IPS-15b (cell line): ENCODE measurements around the gene ACTL10.

ENCODE experiments used
- H3K27me3 ChIP-seq: one replicate; pipeline ENCODE4 v1.6.1; 2013; ENCODE audit warnings: low read length; ENCODE audit not compliant: control insufficient read depth, insufficient read depth
- H3K36me3 ChIP-seq: one replicate; pipeline ENCODE4 v1.6.1; 2013; ENCODE audit warnings: low read length; ENCODE audit not compliant: control insufficient read depth, insufficient read depth
- H3K4me1 ChIP-seq: one replicate; pipeline ENCODE4 v1.6.1; 2013; ENCODE audit warnings: mild to moderate bottlenecking, low read length; ENCODE audit not compliant: control insufficient read depth, insufficient read depth
- H3K4me3 ChIP-seq: one replicate; pipeline ENCODE4 v1.5.1; 2013; ENCODE audit warnings: low read depth, low read length
- H3K9ac ChIP-seq: one replicate; pipeline ENCODE4 v1.6.1; 2013; ENCODE audit warnings: low read depth, mild to moderate bottlenecking, low read length
- H3K9me3 ChIP-seq: one replicate; pipeline ENCODE4 v1.6.1; 2013; ENCODE audit warnings: mild to moderate bottlenecking, low read length; ENCODE audit not compliant: control insufficient read depth, insufficient read depth

ACTL10 gene

GRCh38 chr20:33658929-33659328, 7.8 kb upstream of the ACTL10 start:
- peaks cover 11% of the 10 kb centered on the region for H3K36me3 ChIP-seq
- no peaks in the 10 kb centered on the region for H3K9me3 ChIP-seq
- H3K4me3 ChIP-seq, result no peak overlapping the region
- H3K27me3 ChIP-seq, result no peaks in the 10 kb centered on the region
- H3K9ac ChIP-seq, result no peak overlapping the region
- peaks cover 3% of the 10 kb centered on the region for H3K4me1 ChIP-seq

- Histone ChIP-seq H3K9me3 (no peaks in the 10 kb centered on the region), H3K9ac (no peak overlapping the region), H3K4me3 (no peak overlapping the region), H3K27me3 (no peaks in the 10 kb centered on the region), H3K4me1 (peaks cover 3% of the 10 kb centered on the region), H3K36me3 (peaks cover 11% of the 10 kb centered on the region)
These were observed 7.3 kb upstream of the ACTL10 start for GRCh38 chr20:33659341-33660034.

- Histone ChIP-seq H3K36me3 (peaks cover 11% of the 10 kb centered on the region), H3K4me1 (peaks cover 3% of the 10 kb centered on the region), H3K27me3 (no peaks in the 10 kb centered on the region), H3K9me3 (no peaks in the 10 kb centered on the region), H3K4me3 (no peak overlapping the region), H3K9ac (no peak overlapping the region)
These were observed 6.6 kb upstream of the ACTL10 start for GRCh38 chr20:33660035-33660684.

GRCh38 chr20:33660685-33661058, 6.1 kb upstream of the ACTL10 start:
- H3K36me3 ChIP-seq, result peaks cover 11% of the 10 kb centered on the region
- H3K9me3 ChIP-seq, result no peaks in the 10 kb centered on the region
- H3K4me1 ChIP-seq, result peaks cover 3% of the 10 kb centered on the region
- H3K9ac ChIP-seq, result no peak overlapping the region
- H3K27me3 ChIP-seq, result no peaks in the 10 kb centered on the region
- no peak overlapping the region for H3K4me3 ChIP-seq

GRCh38 chr20:33662172-33662571, 4.6 kb upstream of the ACTL10 start, which contains the start of gene C20orf144:
Gene C20orf144 (plus strand): TSS chr20:33662327. CDS start chr20:33662346, 19 bp downstream.
- peaks cover 11% of the 10 kb centered on the region for H3K36me3 ChIP-seq

GRCh38 chr20:33663161-33664084, 3.3 kb upstream of the ACTL10 start:
- peaks cover 9% of the 10 kb centered on the region for H3K36me3 ChIP-seq
- H3K4me1 ChIP-seq, result peaks cover 6% of the 10 kb centered on the region

More at GRCh38 chr20:33662172-33662571, 4.6 kb upstream of the ACTL10 start, which contains the start of gene C20orf144:
- Histone ChIP-seq H3K9ac (peak within 1 kb of the TSS; percentile 83), H3K27me3 (no peaks in the 10 kb centered on the region), H3K4me3 (peak within 1 kb of the TSS; percentile 94), H3K9me3 (no peaks in the 10 kb centered on the region), H3K4me1 (peaks cover 6% of the 10 kb centered on the region)

GRCh38 chr20:33664085-33664761, 2.5 kb upstream of the ACTL10 start:
- Histone ChIP-seq H3K27me3 (no peaks in the 10 kb centered on the region), H3K4me1 (peaks cover 6% of the 10 kb centered on the region), H3K36me3 (peaks cover 6% of the 10 kb centered on the region), H3K9ac (peak overlapping the region; percentile 57), H3K4me3 (peak overlapping the region; percentile 94), H3K9me3 (no peaks in the 10 kb centered on the region)

More at GRCh38 chr20:33663161-33664084, 3.3 kb upstream of the ACTL10 start:
- Histone ChIP-seq H3K27me3 (no peaks in the 10 kb centered on the region), H3K9me3 (no peaks in the 10 kb centered on the region), H3K4me3 (peak overlapping the region; percentile 94), H3K9ac (peak overlapping the region; percentile 83)

- no peak overlapping the region for H3K9ac ChIP-seq
- no peaks in the 10 kb centered on the region for H3K27me3 ChIP-seq
- H3K4me1 ChIP-seq, result peaks cover 6% of the 10 kb centered on the region
- H3K36me3 ChIP-seq, result peaks cover 5% of the 10 kb centered on the region
- H3K4me3 ChIP-seq, result no peak overlapping the region
- no peaks in the 10 kb centered on the region for H3K9me3 ChIP-seq
These were observed 2.0 kb upstream of the ACTL10 start for GRCh38 chr20:33664762-33665144.

- peaks cover 9% of the 10 kb centered on the region for H3K36me3 ChIP-seq
- H3K4me3 ChIP-seq, result peak overlapping the region; percentile 79
- H3K9ac ChIP-seq, result peak overlapping the region; percentile 60
- no peaks in the 10 kb centered on the region for H3K27me3 ChIP-seq
- no peaks in the 10 kb centered on the region for H3K9me3 ChIP-seq
- H3K4me1 ChIP-seq, result peaks cover 6% of the 10 kb centered on the region
These were observed 517 bp downstream of the ACTL10 start for GRCh38 chr20:33667245-33667675.

GRCh38 chr20:33667676-33668465, 1.1 kb downstream of the ACTL10 start:
- peaks cover 4% of the 10 kb centered on the region for H3K4me1 ChIP-seq
- H3K4me3 ChIP-seq, result peak overlapping the region; percentile 79
- peaks cover 9% of the 10 kb centered on the region for H3K36me3 ChIP-seq
- no peaks in the 10 kb centered on the region for H3K27me3 ChIP-seq
- H3K9me3 ChIP-seq, result no peaks in the 10 kb centered on the region
- peak overlapping the region; percentile 60 for H3K9ac ChIP-seq
